ENCODE results near the gene MIA2. TPM values are rescaled to one million over a fixed set of nuclear protein-coding genes. Genes with fewer than 3 reads are reported as not detected.

MIA2 gene
- total RNA-seq, 4 donors from 2014 or later = 10.9 to 17.0 (median 12.6) TPM

DNA sequence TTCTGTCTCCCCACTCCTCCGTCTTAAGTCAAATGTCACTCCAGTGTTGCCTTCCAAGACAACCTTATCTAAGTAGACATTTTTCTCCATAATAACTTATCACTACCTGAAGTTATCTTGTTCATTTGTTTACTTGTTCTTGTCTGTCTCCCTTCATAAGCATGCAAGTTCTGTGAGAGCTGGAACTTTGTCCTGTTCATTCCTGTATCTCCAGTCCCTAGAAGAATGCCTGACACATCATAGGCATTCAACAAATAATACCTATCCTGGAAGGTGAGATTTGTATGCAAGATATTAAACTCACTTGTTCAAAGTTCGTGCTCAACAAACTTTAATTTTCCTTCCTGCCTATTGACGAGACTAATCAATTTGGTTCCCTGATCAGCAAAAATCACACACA is 5.7 kb upstream of the MIA2 start:
- no peak for DNase-seq (ENCODE audit: extremely low spot score)
- intact Hi-C loops (cut with DNase I) = no loop called here
- TF ChIP-seq POLR2AphosphoS5 (IDR thresholded peaks at IDR 0.05) (no peak), POLR2A (IDR thresholded peaks at IDR 0.05; ENCODE audit: low read depth) (no peak), EP300 (IDR thresholded peaks at IDR 0.05) (no peak)
- TF ChIP-seq, protein P1, sequence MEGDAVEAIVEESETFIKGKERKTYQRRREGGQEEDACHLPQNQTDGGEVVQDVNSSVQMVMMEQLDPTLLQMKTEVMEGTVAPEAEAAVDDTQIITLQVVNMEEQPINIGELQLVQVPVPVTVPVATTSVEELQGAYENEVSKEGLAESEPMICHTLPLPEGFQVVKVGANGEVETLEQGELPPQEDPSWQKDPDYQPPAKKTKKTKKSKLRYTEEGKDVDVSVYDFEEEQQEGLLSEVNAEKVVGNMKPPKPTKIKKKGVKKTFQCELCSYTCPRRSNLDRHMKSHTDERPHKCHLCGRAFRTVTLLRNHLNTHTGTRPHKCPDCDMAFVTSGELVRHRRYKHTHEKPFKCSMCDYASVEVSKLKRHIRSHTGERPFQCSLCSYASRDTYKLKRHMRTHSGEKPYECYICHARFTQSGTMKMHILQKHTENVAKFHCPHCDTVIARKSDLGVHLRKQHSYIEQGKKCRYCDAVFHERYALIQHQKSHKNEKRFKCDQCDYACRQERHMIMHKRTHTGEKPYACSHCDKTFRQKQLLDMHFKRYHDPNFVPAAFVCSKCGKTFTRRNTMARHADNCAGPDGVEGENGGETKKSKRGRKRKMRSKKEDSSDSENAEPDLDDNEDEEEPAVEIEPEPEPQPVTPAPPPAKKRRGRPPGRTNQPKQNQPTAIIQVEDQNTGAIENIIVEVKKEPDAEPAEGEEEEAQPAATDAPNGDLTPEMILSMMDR (IDR thresholded peaks at IDR 0.05) = no peak
- WGBS = 94% methylated on average over 3 of the region's 3 CpGs
- Histone ChIP-seq H3K9me3 (no peaks in the 10 kb centered on the region), H3K4me1 (no peaks in the 10 kb centered on the region), H3K36me3 (no peaks in the 10 kb centered on the region), H3K27me3 (no peaks in the 10 kb centered on the region), H3K27ac (replicated peaks in 1 of 4) (no peak overlapping the region), H3K4me3 (no peak overlapping the region)

DNA sequence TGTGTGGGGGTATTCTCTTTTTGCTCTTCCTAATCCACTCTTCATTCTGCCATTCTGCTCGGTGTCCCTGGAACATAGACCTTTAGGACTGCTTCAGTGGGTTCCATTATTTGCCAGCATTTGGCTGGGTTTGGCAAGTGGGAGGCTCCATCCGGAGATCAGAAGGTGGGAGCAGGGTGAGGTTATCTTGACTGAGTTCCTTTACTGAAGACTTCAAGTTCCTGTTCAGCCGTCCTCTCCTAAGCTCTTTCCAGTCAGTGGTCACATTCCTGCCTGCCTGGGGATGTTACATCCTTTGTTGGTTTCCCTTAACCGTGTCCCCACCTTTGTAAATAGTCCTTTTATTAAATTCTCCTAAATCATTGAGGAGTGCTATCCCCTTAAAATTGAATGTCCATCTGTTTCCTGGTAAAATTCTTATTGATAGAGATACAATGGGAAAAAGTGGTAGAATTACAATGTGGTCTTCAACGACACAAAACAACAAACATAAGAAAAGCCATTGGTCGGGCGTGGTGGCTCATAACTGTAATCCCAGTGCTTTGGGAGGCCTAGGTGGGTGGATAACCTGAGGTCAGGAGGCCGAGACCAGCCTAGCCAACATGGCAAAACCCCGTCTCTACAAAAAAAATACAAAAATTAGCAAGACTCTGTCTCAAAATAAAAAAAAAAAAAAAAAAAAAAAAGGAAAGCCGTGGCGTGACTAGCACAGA is 5.0 kb upstream of the MIA2 start:
- H3K4me1 ChIP-seq = no peaks in the 10 kb centered on the region
- H3K36me3 ChIP-seq = no peaks in the 10 kb centered on the region
- H3K27ac ChIP-seq (replicated peaks in 1 of 4) = no peak overlapping the region
- no peak for TF ChIP-seq POLR2AphosphoS5 (IDR thresholded peaks at IDR 0.05)
- TF ChIP-seq, protein P1 (IDR thresholded peaks at IDR 0.05) = no peak
- no peak for DNase-seq (ENCODE audit: extremely low spot score)
- H3K27me3 ChIP-seq = no peaks in the 10 kb centered on the region
- no peaks in the 10 kb centered on the region for H3K9me3 ChIP-seq
- 80% methylated on average over 11 of the region's 11 CpGs for WGBS
- intact Hi-C loops (cut with DNase I) = no loop called here
- H3K4me3 ChIP-seq = no peak overlapping the region

DNA sequence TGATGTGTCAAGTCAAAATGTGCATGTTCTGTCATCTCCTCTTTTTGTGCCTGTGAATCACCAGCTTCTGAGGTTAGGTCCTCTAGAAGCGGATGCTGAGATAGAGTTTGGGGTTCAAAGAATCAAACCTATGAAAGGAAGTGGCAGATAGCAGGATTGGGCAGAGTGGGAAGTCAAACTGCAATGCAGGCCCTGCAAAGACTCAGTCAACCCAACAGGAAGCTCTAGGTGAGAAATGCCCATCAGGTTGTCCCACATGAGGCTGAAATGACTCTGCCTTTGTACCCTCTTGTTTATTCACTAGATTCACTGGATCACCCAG is 4.5 kb upstream of the MIA2 start:
- 95% methylated on average over 1 of the region's 1 CpG for WGBS
- no peak for DNase-seq (ENCODE audit: extremely low spot score)
- no peaks in the 10 kb centered on the region for H3K27me3 ChIP-seq
- no peak overlapping the region for H3K4me3 ChIP-seq
- TF ChIP-seq, protein P1 (IDR thresholded peaks at IDR 0.05) = no peak
- TF ChIP-seq POLR2A (IDR thresholded peaks at IDR 0.05; ENCODE audit: low read depth) (no peak), EP300 (IDR thresholded peaks at IDR 0.05) (no peak), POLR2AphosphoS5 (IDR thresholded peaks at IDR 0.05) (no peak)
- no peaks in the 10 kb centered on the region for H3K36me3 ChIP-seq
- H3K27ac ChIP-seq (replicated peaks in 1 of 4) = no peak overlapping the region
- no peaks in the 10 kb centered on the region for H3K9me3 ChIP-seq
- intact Hi-C loops (cut with DNase I) = no loop called here
- H3K4me1 ChIP-seq = peaks cover 0 to 4% (median 0%) of the 10 kb centered on the region in 4 donors

DNA sequence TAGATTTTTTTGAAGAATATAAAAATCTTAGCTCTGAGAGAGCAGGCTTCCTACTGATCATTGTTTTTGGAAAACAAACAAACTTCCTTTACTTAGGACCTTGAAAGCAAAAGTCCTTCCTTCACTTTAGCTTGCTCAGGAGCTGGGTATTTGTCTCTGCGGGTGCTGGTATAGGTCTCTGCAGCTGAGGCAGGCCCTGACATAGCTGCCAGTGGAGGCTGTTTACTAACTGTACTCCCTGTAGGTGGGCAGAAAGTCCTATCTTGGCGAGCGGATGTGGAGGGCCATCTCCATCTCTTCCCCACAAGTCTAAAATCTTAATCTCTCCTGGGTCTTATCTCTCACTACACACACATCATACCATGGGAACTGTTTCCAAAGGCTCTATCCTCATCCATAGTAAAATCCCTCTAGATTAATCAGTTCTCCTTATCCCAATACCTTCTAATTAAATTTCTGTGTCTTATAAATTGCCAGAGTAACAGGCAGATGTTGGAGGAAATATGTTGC is 4.1 kb upstream of the MIA2 start:
- Histone ChIP-seq H3K4me1 (peaks cover 0 to 5% (median 0%) of the 10 kb centered on the region in 4 donors), H3K36me3 (no peaks in the 10 kb centered on the region)
- WGBS = 91% methylated on average over 3 of the region's 3 CpGs

More for the DNA sequence above, 4.1 kb upstream of the MIA2 start:
- Histone ChIP-seq H3K27me3 (no peaks in the 10 kb centered on the region), H3K9me3 (no peaks in the 10 kb centered on the region), H3K27ac (replicated peaks in 1 of 4) (no peak overlapping the region), H3K4me3 (no peak overlapping the region)
- DNase-seq (ENCODE audit: extremely low spot score) = no peak
- intact Hi-C loops (cut with DNase I) = no loop called here
- TF ChIP-seq POLR2A (IDR thresholded peaks at IDR 0.05; ENCODE audit: low read depth) (no peak), EP300 (IDR thresholded peaks at IDR 0.05) (no peak), POLR2AphosphoS5 (IDR thresholded peaks at IDR 0.05) (no peak)
- TF ChIP-seq, protein P1 (IDR thresholded peaks at IDR 0.05) = no peak
